ENCODE measurements around the gene PPP4C. TPM values are rescaled to one million over a fixed set of nuclear protein-coding genes. Genes with fewer than 3 reads are reported as not detected.

The PPP4C gene
- total and polyA plus RNA-seq, 3 experiments from 2014 or later, result 137 to 201 (median 149) TPM

- H3K27ac Mint-ChIP-seq, result peak within 1 kb of the TSS; percentile 83 to 99 (median 96)
- H3K9me3 ChIP-seq (ENCODE audit: low read length), result peaks cover 25% of the 10 kb centered on the region
- CTCF ChIA-PET, result interaction anchor here (1.5 to 7.1 kb wide), 2 partner anchors 30 to 91 kb away, joined by 4 to 41 read pairs; partner anchors contain the start of gene ALDOA
Measured at GRCh38 chr16:30096105-30096861, 20.5 kb downstream of the PPP4C start, which contains the start of gene YPEL3. Gene YPEL3, minus strand, starts transcription at chr16:30096213. Its CDS starts 731 bp downstream, at chr16:30095482.

GRCh38 chr16:30096862-30097563 is 21.2 kb downstream of the PPP4C start:
- Mint-ChIP-seq H3K4me3 (peak overlapping the region; percentile 71 to 90 (median 78)), H3K36me3 (peaks cover 8 to 33% (median 29%) of the 10 kb centered on the region in 3 donors), H3K4me1 (peaks cover 26 to 35% (median 29%) of the 10 kb centered on the region in 3 donors), H3K27me3 (no peaks in the 10 kb centered on the region), H3K9me3 (peaks cover 14 to 27% (median 22%) of the 10 kb centered on the region in 5 donors), H3K27ac (peak overlapping the region; percentile 83 to 96 (median 92))
- no peaks in the 10 kb centered on the region for H3K27me3 ChIP-seq (ENCODE audit: insufficient read depth, low read length, poor library complexity, severe bottlenecking)
- ChIA-PET POLR2A (interaction anchor here (0.7 to 7.8 kb wide), 6 partner anchors 20 to 274 kb away, joined by 3 to 89 read pairs (median 4); partner anchors contain the start of genes ALDOA, CORO1A and PPP4C), CTCF (interaction anchor here (1.5 kb wide), 1 partner anchor 90 kb away, joined by 4 read pairs; no protein-coding TSS in a partner anchor)
- peaks cover 25% of the 10 kb centered on the region for H3K9me3 ChIP-seq (ENCODE audit: low read length)
- peak overlapping the region; percentile 76 for H3K27ac ChIP-seq (ENCODE audit: low read depth, low read length)
- peak overlapping the region; percentile 59 for H3K4me3 ChIP-seq (ENCODE audit: low read length)
- peaks cover 39% of the 10 kb centered on the region for H3K4me1 ChIP-seq (ENCODE audit: insufficient read depth, low read length)
- peak in 2 of 5 donors; percentile 23 to 46 for DNase-seq
- peaks cover 12% of the 10 kb centered on the region for H3K36me3 ChIP-seq (ENCODE audit: insufficient read depth, low read length)

More at GRCh38 chr16:30096105-30096861, 20.5 kb downstream of the PPP4C start, which contains the start of gene YPEL3:
- H3K36me3 ChIP-seq (ENCODE audit: insufficient read depth, low read length), result peaks cover 12% of the 10 kb centered on the region
- Mint-ChIP-seq H3K27me3 (no peaks in the 10 kb centered on the region), H3K36me3 (peaks cover 8 to 36% (median 29%) of the 10 kb centered on the region in 3 donors), H3K4me1 (peaks cover 30 to 43% (median 35%) of the 10 kb centered on the region in 3 donors), H3K4me3 (peak within 1 kb of the TSS; percentile 84 to 96 (median 89)), H3K9me3 (peaks cover 14 to 27% (median 22%) of the 10 kb centered on the region in 5 donors)
- peak within 1 kb of the TSS; percentile 76 for H3K27ac ChIP-seq (ENCODE audit: low read depth, low read length)
- peaks cover 41% of the 10 kb centered on the region for H3K4me1 ChIP-seq (ENCODE audit: insufficient read depth, low read length)
- no peaks in the 10 kb centered on the region for H3K27me3 ChIP-seq (ENCODE audit: insufficient read depth, low read length, poor library complexity, severe bottlenecking)
- H3K4me3 ChIP-seq (ENCODE audit: low read length), result peak within 1 kb of the TSS; percentile 78
- POLR2A ChIA-PET, result interaction anchor here (0.5 to 7.8 kb wide), 10 partner anchors 16 to 322 kb away, joined by 3 to 89 read pairs (median 4); partner anchors contain the start of genes ALDOA, CORO1A and PPP4C
- peak; percentile 85 to 94 (median 89) for DNase-seq

GRCh38 chr16:30104090-30104489 is 28.3 kb downstream of the PPP4C start:
- Mint-ChIP-seq H3K27me3 (no peaks in the 10 kb centered on the region), H3K9me3 (no peaks in the 10 kb centered on the region), H3K27ac (peak overlapping the region in 2 of 8 donors; percentile 1 to 39), H3K4me1 (no peaks in the 10 kb centered on the region), H3K36me3 (peaks cover 5 to 30% (median 6%) of the 10 kb centered on the region in 3 donors), H3K4me3 (no peak overlapping the region)
- CTCF ChIA-PET, result interaction anchor here (0.9 to 2.1 kb wide), 2 partner anchors 11 to 12 kb away, joined by 3 to 6 read pairs; no protein-coding TSS in a partner anchor
- POLR2A ChIA-PET, result interaction anchor here (0.7 kb wide), 1 partner anchor 11 kb away, joined by 4 read pairs; no protein-coding TSS in a partner anchor
- H3K27me3 ChIP-seq (ENCODE audit: insufficient read depth, low read length, poor library complexity, severe bottlenecking), result no peaks in the 10 kb centered on the region
- H3K4me1 ChIP-seq (ENCODE audit: insufficient read depth, low read length), result no peaks in the 10 kb centered on the region
- no peaks in the 10 kb centered on the region for H3K9me3 ChIP-seq (ENCODE audit: low read length)
- no peaks in the 10 kb centered on the region for H3K36me3 ChIP-seq (ENCODE audit: insufficient read depth, low read length)
- DNase-seq, result no peak
- H3K27ac ChIP-seq (ENCODE audit: low read depth, low read length), result no peak overlapping the region
- H3K4me3 ChIP-seq (ENCODE audit: low read length), result no peak overlapping the region

- ChIA-PET CTCF (interaction anchor here (2.1 kb wide), 1 partner anchor 11 kb away, joined by 6 read pairs; no protein-coding TSS in a partner anchor), POLR2A (no interaction called here)
- Histone ChIP-seq H3K4me3 (ENCODE audit: low read length) (no peak overlapping the region), H3K27me3 (ENCODE audit: insufficient read depth, low read length, poor library complexity, severe bottlenecking) (no peaks in the 10 kb centered on the region), H3K9me3 (ENCODE audit: low read length) (no peaks in the 10 kb centered on the region), H3K4me1 (ENCODE audit: insufficient read depth, low read length) (no peaks in the 10 kb centered on the region), H3K27ac (ENCODE audit: low read depth, low read length) (no peak overlapping the region), H3K36me3 (ENCODE audit: insufficient read depth, low read length) (no peaks in the 10 kb centered on the region)
- Mint-ChIP-seq H3K9me3 (no peaks in the 10 kb centered on the region), H3K36me3 (peaks cover 5 to 30% (median 6%) of the 10 kb centered on the region in 3 donors), H3K4me1 (no peaks in the 10 kb centered on the region), H3K27ac (no peak overlapping the region), H3K4me3 (no peak overlapping the region), H3K27me3 (no peaks in the 10 kb centered on the region)
- no peak for DNase-seq
Measured at GRCh38 chr16:30104492-30104891, 28.7 kb downstream of the PPP4C start.

GRCh38 chr16:30108059-30108850 is 32.5 kb downstream of the PPP4C start:
- no peak for DNase-seq
- H3K27ac ChIP-seq (ENCODE audit: low read depth, low read length), result no peak overlapping the region
- peaks cover 4% of the 10 kb centered on the region for H3K4me1 ChIP-seq (ENCODE audit: insufficient read depth, low read length)
- POLR2A ChIA-PET, result no interaction called here
- Mint-ChIP-seq H3K36me3 (peaks cover 9 to 51% (median 9%) of the 10 kb centered on the region in 3 donors), H3K9me3 (no peaks in the 10 kb centered on the region), H3K27ac (no peak overlapping the region), H3K4me1 (peaks cover 0 to 5% (median 1%) of the 10 kb centered on the region in 3 donors), H3K27me3 (no peaks in the 10 kb centered on the region), H3K4me3 (no peak overlapping the region)
- no peaks in the 10 kb centered on the region for H3K36me3 ChIP-seq (ENCODE audit: insufficient read depth, low read length)
- no peaks in the 10 kb centered on the region for H3K9me3 ChIP-seq (ENCODE audit: low read length)
- no peaks in the 10 kb centered on the region for H3K27me3 ChIP-seq (ENCODE audit: insufficient read depth, low read length, poor library complexity, severe bottlenecking)
- CTCF ChIA-PET, result no interaction called here
- H3K4me3 ChIP-seq (ENCODE audit: low read length), result no peak overlapping the region

GRCh38 chr16:30110661-30111060 is 34.9 kb downstream of the PPP4C start:
- ChIA-PET POLR2A (no interaction called here), CTCF (interaction anchor here (1.4 to 4.6 kb wide), 2 partner anchors 18 to 299 kb away, joined by 4 to 22 read pairs; partner anchors contain the start of gene TBX6)
- no peak for DNase-seq
- Mint-ChIP-seq H3K36me3 (peaks cover 3 to 50% (median 4%) of the 10 kb centered on the region in 3 donors), H3K27ac (peak overlapping the region in 1 of 8 donors; percentile 92), H3K27me3 (no peaks in the 10 kb centered on the region), H3K4me3 (no peak overlapping the region), H3K9me3 (no peaks in the 10 kb centered on the region), H3K4me1 (peaks cover 12 to 21% (median 12%) of the 10 kb centered on the region in 3 donors)
- H3K4me1 ChIP-seq (ENCODE audit: insufficient read depth, low read length), result peaks cover 16% of the 10 kb centered on the region
- no peaks in the 10 kb centered on the region for H3K27me3 ChIP-seq (ENCODE audit: insufficient read depth, low read length, poor library complexity, severe bottlenecking)
- no peak overlapping the region for H3K27ac ChIP-seq (ENCODE audit: low read depth, low read length)
- no peaks in the 10 kb centered on the region for H3K9me3 ChIP-seq (ENCODE audit: low read length)
- H3K4me3 ChIP-seq (ENCODE audit: low read length), result no peak overlapping the region
- no peaks in the 10 kb centered on the region for H3K36me3 ChIP-seq (ENCODE audit: insufficient read depth, low read length)

All from CD8-positive, alpha-beta memory T cell (primary cell).